NCI-H748 treated with DMSO at 0.1 percent for 48 hours (cell line): ENCODE data around the gene TEKT5.
"Not testable (repeated sequence)": the region's sequence is repeated elsewhere in the genome, so short reads cannot be mapped to it uniquely, and the experiment has no call there.

Experiments used
- DNase-seq: peaks from one replicate; lab custom pipeline; 2025; lab: John Stamatoyannopoulos, UW

Gene TEKT5

DNA sequence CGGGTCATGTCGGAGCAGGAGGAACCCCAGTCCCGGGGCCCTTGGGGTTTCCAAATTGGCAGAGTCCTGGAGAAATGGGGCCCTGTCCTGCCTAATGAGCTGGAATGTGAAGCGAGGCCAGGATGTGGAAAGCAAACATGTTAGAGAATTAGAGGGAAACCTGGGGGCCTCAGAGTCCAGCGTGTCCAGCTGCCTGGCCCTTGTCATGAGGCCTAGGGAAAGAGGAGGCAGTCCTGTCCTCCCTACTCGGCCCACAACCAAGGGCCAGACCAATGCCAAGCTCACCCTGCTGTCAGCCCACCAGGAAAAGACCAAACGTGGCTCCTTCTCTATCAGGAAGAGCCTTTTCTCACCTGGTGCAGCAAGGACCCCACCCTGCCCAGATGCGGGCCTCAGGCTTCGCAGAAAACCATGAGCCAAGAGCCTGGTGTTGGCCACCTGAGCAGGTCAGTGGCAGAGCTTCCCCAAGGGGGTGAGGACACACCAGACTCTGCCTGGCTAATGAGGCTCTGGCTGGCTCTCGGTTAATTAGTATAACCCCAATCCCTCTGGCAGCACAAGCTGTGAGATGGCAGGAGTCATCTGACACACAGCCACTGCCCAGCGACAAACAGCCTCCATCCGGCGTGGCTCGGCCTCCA, 10.1 kb downstream of the TEKT5 start:
- no peak for DNase-seq

DNA sequence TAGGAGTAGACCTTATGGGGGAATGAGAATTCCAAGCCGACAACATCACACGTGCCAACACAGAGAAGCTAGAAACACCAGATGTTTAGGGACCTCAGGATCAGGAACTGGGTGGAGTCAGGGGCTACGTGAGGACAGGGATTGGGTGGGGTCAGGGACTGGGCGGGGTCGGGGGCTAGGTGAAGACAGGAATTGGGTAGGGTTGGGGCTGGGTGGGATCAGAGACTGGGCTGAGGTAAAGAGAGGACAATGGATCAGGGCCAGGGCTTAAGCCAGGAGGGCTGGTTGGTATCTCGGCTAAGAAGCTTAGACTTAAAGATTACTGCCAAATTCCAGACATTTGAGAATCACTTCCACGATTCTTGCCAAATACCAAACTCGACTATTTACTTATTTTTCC, 11.6 kb downstream of the TEKT5 start:
- DNase-seq, result no peak

GRCh38 chr16:10682604-10683003, 12.1 kb downstream of the TEKT5 start:
- no peak for DNase-seq

DNA sequence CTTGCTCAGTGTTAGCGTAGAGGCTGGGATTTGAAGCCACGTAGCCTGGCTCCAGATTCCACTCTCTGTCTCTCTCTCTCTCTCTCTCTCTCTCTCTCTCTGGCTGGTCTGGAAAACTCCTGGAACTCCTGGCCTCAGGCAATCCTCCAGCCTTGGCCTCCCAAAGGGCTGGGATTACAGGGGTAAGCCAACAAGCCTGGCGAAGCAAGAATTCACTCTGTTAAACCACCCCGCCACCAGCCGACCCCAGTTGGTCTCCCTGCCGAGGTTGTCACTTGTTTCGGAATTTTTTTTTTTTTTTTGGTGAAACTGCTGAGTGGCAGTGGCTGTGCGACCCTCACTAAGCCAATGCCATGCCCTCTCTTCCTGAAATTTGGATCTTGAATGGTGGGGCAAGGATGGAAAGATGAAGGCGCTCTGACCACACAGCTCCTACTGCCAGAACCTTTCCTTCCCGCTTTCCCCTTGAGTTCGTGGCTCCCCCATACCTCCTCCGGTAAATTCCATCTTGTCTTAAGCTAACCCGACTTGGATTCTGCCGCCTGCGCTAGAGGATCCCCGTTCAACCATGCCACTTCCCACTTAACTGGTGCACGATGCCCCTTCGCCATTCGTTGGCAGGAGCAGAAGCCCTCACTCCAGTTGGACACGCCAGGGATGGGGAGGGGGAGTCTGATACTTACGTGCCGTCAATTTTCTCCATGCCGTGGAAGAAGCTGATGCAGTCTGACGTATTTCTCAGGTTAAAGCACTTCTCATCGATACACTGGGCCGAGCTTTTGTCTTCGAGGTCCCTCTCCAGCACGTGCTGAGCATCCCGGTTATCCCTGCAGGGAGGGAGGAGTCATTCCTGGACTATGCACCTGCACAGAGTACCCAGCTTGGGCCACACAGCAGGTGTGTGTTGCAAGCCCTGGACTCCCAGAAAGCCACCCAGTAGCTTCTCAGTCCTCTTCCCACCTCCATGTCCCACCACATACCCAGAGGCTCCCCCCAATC, 13.1 kb downstream of the TEKT5 start:
- no peak for DNase-seq

- DNase-seq, result no peak
Measured at GRCh38 chr16:10679921-10680320, 14.8 kb downstream of the TEKT5 start.

GRCh38 chr16:10679441-10679840, 15.3 kb downstream of the TEKT5 start:
- not testable (repeated sequence) for DNase-seq

- DNase-seq, result no peak
Measured at GRCh38 chr16:10678655-10679054, 16.1 kb downstream of the TEKT5 start.

- DNase-seq, result no peak
Measured at GRCh38 chr16:10676284-10676683, 18.4 kb downstream of the TEKT5 start.

DNA sequence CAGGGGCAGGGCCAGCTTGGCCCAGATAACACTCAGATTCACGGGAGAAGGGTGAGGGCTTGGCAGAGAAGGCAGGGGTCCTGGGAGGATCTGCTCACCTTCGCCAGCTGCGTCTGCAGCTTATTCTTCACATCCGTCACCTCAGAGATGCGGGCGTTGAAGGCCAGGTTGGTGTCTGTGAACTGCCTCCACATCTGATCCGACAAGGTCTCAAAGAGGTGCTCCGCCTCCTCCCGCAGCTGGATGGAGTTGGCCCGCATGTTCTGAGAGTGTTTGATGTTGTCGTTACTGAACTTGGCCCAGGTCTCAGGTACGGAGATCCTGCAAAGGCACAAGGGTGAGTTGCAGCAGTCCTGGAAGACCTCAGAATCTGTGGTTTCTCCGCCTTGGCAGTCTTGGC, 18.9 kb downstream of the TEKT5 start:
- DNase-seq, result no peak

GRCh38 chr16:10675216-10675615, 19.5 kb downstream of the TEKT5 start:
- DNase-seq, result no peak

- DNase-seq, result no peak
Measured at GRCh38 chr16:10671729-10672128, 23.0 kb downstream of the TEKT5 start.

GRCh38 chr16:10669791-10670190, 24.9 kb downstream of the TEKT5 start:
- DNase-seq, result no peak

GRCh38 chr16:10668322-10669045, 26.2 kb downstream of the TEKT5 start:
- no peak for DNase-seq

- no peak for DNase-seq
Measured at GRCh38 chr16:10667239-10667638, 27.5 kb downstream of the TEKT5 start.

- no peak for DNase-seq
Measured at GRCh38 chr16:10666291-10666690, 28.4 kb downstream of the TEKT5 start.

- no peak for DNase-seq
Measured at GRCh38 chr16:10665166-10665565, 29.6 kb downstream of the TEKT5 start.

GRCh38 chr16:10664720-10665126, 30.0 kb downstream of the TEKT5 start:
- DNase-seq, result no peak

GRCh38 chr16:10663744-10664143, 31.0 kb downstream of the TEKT5 start:
- DNase-seq, result no peak

DNA sequence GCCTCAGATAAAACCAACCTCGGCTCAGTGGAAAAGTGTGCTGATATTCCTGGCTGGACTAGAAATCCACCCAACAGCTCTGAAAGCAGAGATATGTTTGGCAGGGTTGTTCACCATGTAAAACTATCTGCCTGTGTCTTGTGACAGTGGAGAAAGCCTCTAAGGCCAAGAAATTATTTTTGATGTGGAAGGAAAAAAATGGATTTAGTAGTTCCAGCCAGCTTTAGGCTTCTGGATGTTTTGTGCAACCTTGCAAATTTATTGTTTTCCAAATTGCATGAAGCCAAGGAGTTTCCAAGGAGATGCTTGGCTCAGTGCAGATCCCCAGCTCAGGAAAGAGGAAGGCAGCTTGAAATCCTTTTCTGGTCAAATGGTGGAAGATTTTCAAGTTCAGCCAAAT, 31.6 kb downstream of the TEKT5 start:
- no peak for DNase-seq

GRCh38 chr16:10662212-10662611, 32.5 kb downstream of the TEKT5 start:
- DNase-seq, result no peak

DNA sequence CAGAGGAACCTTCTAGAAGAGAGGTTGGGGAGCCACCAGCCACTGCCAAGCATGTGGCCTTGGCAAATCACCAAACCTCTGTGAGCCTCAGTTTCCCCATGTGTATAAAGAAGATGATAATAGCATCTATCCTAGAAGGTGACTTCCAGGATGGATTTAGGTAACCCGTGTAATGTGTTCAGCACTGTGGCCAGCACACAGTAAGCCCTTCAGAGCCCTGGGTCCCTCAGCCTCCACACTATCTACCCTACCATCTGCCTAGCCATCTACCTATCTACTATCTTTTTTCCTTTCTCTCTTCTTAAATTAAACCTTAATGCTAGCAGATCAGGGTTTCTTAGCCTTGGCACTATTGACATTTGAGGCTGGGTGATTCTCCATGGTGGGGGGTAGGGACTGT, 33.0 kb downstream of the TEKT5 start:
- DNase-seq, result no peak

GRCh38 chr16:10660950-10661635, 33.6 kb downstream of the TEKT5 start:
- no peak for DNase-seq
